Measurements from ENCODE around the gene TFCP2.
"Not testable (repeated sequence)": the region's sequence is repeated elsewhere in the genome, so short reads cannot be mapped to it uniquely, and the experiment has no call there.

Gene TFCP2

GRCh38 chr12:51172515-51173431 lies at the start of gene TFCP2:
Gene TFCP2, minus strand, starts transcription at chr12:51173135. Its CDS starts 713 bp downstream, at chr12:51172422.
- H3K27ac ChIP-seq: peak within 1 kb of the TSS; percentile 90
- DNase-seq (ENCODE audit: low read depth, low spot score): peak; percentile 69

GRCh38 chr12:51222461-51222860 lies 49.5 kb upstream of the TFCP2 start:
- no peak for DNase-seq (ENCODE audit: low read depth, low spot score)
- no peak overlapping the region for H3K27ac ChIP-seq

- DNase-seq (ENCODE audit: low read depth, low spot score): not testable (repeated sequence)
These were observed 46.9 kb upstream of the TFCP2 start for GRCh38 chr12:51219857-51220256.

GRCh38 chr12:51219322-51219721 lies 46.4 kb upstream of the TFCP2 start:
- H3K27ac ChIP-seq: no peak overlapping the region
- DNase-seq (ENCODE audit: low read depth, low spot score): no peak

More at GRCh38 chr12:51219857-51220256, 46.9 kb upstream of the TFCP2 start:
- H3K27ac ChIP-seq: not testable (repeated sequence)

GRCh38 chr12:51218607-51219161 lies 45.7 kb upstream of the TFCP2 start:
- peak overlapping the region; percentile 46 for H3K27ac ChIP-seq
- DNase-seq (ENCODE audit: low read depth, low spot score): no peak

- DNase-seq (ENCODE audit: low read depth, low spot score): no peak
- H3K27ac ChIP-seq: peak within 1 kb of the TSS; percentile 46
These were observed 45.2 kb upstream of the TFCP2 start, which contains the start of gene POU6F1 for GRCh38 chr12:51217968-51218606. Gene POU6F1, minus strand, starts transcription at chr12:51218062. Its CDS starts 11,226 bp downstream, at chr12:51206836.

- peak overlapping the region; percentile 46 for H3K27ac ChIP-seq
- no peak for DNase-seq (ENCODE audit: low read depth, low spot score)
These were observed 44.4 kb upstream of the TFCP2 start for GRCh38 chr12:51217133-51217967.

- H3K27ac ChIP-seq: no peak overlapping the region
- DNase-seq (ENCODE audit: low read depth, low spot score): no peak
These were observed 43.7 kb upstream of the TFCP2 start for GRCh38 chr12:51216642-51217041.

GRCh38 chr12:51214895-51215294 lies 42.0 kb upstream of the TFCP2 start:
- DNase-seq (ENCODE audit: low read depth, low spot score): no peak
- H3K27ac ChIP-seq: no peak overlapping the region

GRCh38 chr12:51210690-51211395 lies 37.9 kb upstream of the TFCP2 start:
- no peak for DNase-seq (ENCODE audit: low read depth, low spot score)

GRCh38 chr12:51209259-51209658 lies 36.3 kb upstream of the TFCP2 start:
- no peak overlapping the region for H3K27ac ChIP-seq
- DNase-seq (ENCODE audit: low read depth, low spot score): no peak

More at GRCh38 chr12:51210690-51211395, 37.9 kb upstream of the TFCP2 start:
- no peak overlapping the region for H3K27ac ChIP-seq

- no peak overlapping the region for H3K27ac ChIP-seq
- no peak for DNase-seq (ENCODE audit: low read depth, low spot score)
These were observed 35.2 kb upstream of the TFCP2 start for GRCh38 chr12:51208016-51208660.

GRCh38 chr12:51205350-51205749 lies 32.4 kb upstream of the TFCP2 start:
- no peak overlapping the region for H3K27ac ChIP-seq
- DNase-seq (ENCODE audit: low read depth, low spot score): no peak

- H3K27ac ChIP-seq: no peak overlapping the region
- no peak for DNase-seq (ENCODE audit: low read depth, low spot score)
These were observed 29.8 kb upstream of the TFCP2 start for GRCh38 chr12:51202718-51203117.

- no peak overlapping the region for H3K27ac ChIP-seq
- no peak for DNase-seq (ENCODE audit: low read depth, low spot score)
These were observed 27.9 kb upstream of the TFCP2 start for GRCh38 chr12:51200806-51201205.

- no peak for DNase-seq (ENCODE audit: low read depth, low spot score)
These were observed 27.2 kb upstream of the TFCP2 start for GRCh38 chr12:51200156-51200555.

GRCh38 chr12:51199366-51199945 lies 26.5 kb upstream of the TFCP2 start:
- no peak for DNase-seq (ENCODE audit: low read depth, low spot score)
- H3K27ac ChIP-seq: no peak overlapping the region

More at GRCh38 chr12:51200156-51200555, 27.2 kb upstream of the TFCP2 start:
- no peak overlapping the region for H3K27ac ChIP-seq

GRCh38 chr12:51198568-51199365 lies 25.8 kb upstream of the TFCP2 start:
- H3K27ac ChIP-seq: no peak overlapping the region
- DNase-seq (ENCODE audit: low read depth, low spot score): no peak

Data from epithelial cell of prostate (primary cell).